Kidney epithelial cell (primary cell): Measurements from ENCODE around the gene TTLL11. TPM values are rescaled to one million over a fixed set of nuclear protein-coding genes. Genes with fewer than 3 reads are reported as not detected.

Experiments
- DNase-seq: peaks from one replicate; pipeline ENCODE4 v3.0.0-alpha.2; 2010; ENCODE audit warnings: low read depth
- H3K27me3 ChIP-seq: 2 replicates; pipeline ENCODE4 v1.6.0; 2011; ENCODE audit warnings: low read length; ENCODE audit not compliant: control insufficient read depth, insufficient read depth
- H3K36me3 ChIP-seq: 2 replicates; pipeline ENCODE4 v1.5.1; 2011; ENCODE audit warnings: low read length; ENCODE audit not compliant: control insufficient read depth, insufficient read depth
- H3K4me3 ChIP-seq: 2 replicates; pipeline ENCODE4 v1.5.1; 2011; ENCODE audit warnings: low read depth, mild to moderate bottlenecking, control low read depth, low read length
- CTCF ChIP-seq: IDR thresholded peaks from 2 replicates; pipeline ENCODE4 v1.5.1; 2011; ENCODE audit warnings: mild to moderate bottlenecking, moderate library complexity, low read length, control low read depth, inconsistent platforms; ENCODE audit not compliant: insufficient read depth, poor library complexity, severe bottlenecking
- total RNA-seq: library from RNA; depleted of rRNA; stranded (reverse); fragments of >200 nt; gene quantifications from 2 replicates; pipeline ENCODE4 v1.2.3, GENCODE V29; 2015

Gene TTLL11
- total RNA-seq, 1 donor from 2014 or later: 4.2 TPM

DNA sequence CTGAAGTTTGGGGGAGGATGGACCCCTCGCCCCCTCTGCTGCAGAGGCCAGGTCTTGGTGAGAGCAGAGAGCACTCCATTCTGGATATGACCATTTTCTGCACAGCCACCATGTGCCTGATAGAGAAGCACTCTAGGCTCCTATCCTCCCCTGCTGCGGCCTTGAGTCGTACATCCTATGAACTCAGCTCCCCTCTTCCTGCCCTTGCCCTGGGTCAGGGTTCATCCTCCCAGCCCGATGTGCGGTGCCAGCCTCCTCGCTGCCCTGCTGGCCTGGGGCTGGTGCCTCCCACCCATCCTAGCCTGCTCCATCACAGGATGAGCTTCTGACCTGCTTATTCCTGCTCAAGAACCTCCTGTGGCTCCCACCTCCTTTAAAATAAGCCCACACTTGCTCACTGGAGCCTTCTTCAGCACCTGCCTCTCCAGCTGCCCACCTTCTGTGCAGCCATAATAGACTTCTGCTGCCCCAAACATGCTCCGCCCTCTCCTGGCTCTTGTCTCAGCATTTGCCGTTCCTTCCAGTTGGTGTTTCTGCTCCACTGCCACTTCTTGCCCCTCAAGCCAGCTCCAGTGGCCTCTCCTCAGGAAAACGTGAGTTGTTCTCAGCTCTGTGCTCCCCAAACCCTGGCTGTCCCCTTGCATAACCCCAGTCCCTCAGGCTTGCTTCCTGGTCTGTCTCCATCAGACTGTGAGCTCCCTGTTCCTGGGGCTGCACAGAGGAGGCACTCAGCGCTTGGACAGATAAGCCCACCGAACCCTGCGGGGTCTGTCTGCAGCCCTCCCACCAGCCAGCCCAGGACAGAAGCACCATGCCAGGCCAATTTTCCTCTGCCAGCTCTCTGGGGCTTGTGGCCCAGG, 22.3 kb upstream of the TTLL11 start:
- Histone ChIP-seq H3K4me3 (no peak overlapping the region), H3K27me3 (no peaks in the 10 kb centered on the region), H3K36me3 (no peaks in the 10 kb centered on the region)
- TF ChIP-seq CTCF: no peak
- DNase-seq: no peak

- H3K27me3 ChIP-seq: no peaks in the 10 kb centered on the region
- TF ChIP-seq CTCF: no peak
- no peaks in the 10 kb centered on the region for H3K36me3 ChIP-seq
- H3K4me3 ChIP-seq: no peak overlapping the region
- DNase-seq: no peak
Observed at GRCh38 chr9:122113574-122113973, 20.5 kb upstream of the TTLL11 start.

DNA sequence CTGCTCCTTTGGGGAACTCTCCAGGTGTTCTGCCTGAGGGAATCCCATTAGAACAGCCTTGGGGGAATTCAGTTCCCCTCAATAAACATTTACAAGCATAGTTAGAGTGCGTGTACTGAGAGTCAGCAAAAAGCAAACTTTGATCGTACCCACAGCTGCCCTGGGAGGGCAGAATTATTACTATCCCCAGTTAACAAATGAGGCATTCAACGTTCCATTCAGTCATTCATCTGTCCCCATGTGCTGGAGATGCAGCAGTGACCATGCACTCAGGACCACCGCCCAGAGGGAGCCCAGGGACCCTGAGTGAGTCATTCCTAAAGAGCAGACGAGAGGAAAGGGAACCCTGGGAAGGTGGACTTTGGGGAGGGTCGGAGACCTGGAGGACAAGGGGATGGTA, 19.1 kb upstream of the TTLL11 start:
- DNase-seq: no peak
- TF ChIP-seq CTCF: no peak
- H3K4me3 ChIP-seq: no peak overlapping the region
- H3K36me3 ChIP-seq: no peaks in the 10 kb centered on the region
- no peaks in the 10 kb centered on the region for H3K27me3 ChIP-seq

GRCh38 chr9:122111413-122112085, 18.4 kb upstream of the TTLL11 start:
- no peak for DNase-seq
- Histone ChIP-seq H3K4me3 (no peak overlapping the region), H3K27me3 (no peaks in the 10 kb centered on the region), H3K36me3 (no peaks in the 10 kb centered on the region)
- TF ChIP-seq CTCF: no peak

GRCh38 chr9:122110100-122110833, 17.2 kb upstream of the TTLL11 start:
- no peak for DNase-seq
- Histone ChIP-seq H3K27me3 (no peaks in the 10 kb centered on the region), H3K36me3 (no peaks in the 10 kb centered on the region), H3K4me3 (no peak overlapping the region)
- no peak for TF ChIP-seq CTCF
